ENCODE data around the gene NCAPD2. TPM values are rescaled to one million over a fixed set of nuclear protein-coding genes. Genes with fewer than 3 reads are reported as not detected.

Gene NCAPD2
- polyA plus RNA-seq, 1 of the 3 experiments (the other 2 are of a cell fraction) = 46.9 TPM

- H3K27ac ChIP-seq (ENCODE audit: low read depth in 2 of 2, low read length in 1 of 2) = no peak overlapping the region
- POLR2A ChIA-PET = interaction anchor here (0.6 kb wide), 1 partner anchor 33 kb away, joined by 3 read pairs; no protein-coding TSS in a partner anchor
These were observed 80.8 kb downstream of the NCAPD2 start for GRCh38 chr12:6574576-6575295.

GRCh38 chr12:6575648-6576047, 81.7 kb downstream of the NCAPD2 start:
- no peak for DNase-seq
- H3F3A ChIP-seq (replicated peaks; ENCODE audit: insufficient read depth) = peaks cover 54% of the 10 kb centered on the region
- 94% methylated on average over 8 of the region's 8 CpGs for WGBS (ENCODE audit: low lambda C conversion rate)
- no peaks in the 10 kb centered on the region for H4K20me1 ChIP-seq (ENCODE audit: insufficient read depth)
- H3K9ac ChIP-seq = no peak overlapping the region
- H3K36me3 ChIP-seq (replicated peaks in 1 of 2; ENCODE audit: control insufficient read depth in 1 of 2, insufficient read depth in 2 of 2, low read length in 1 of 2) = peaks cover 62 to 82% of the 10 kb centered on the region in 2 experiments
- TF ChIP-seq GATA2 (CRISPR knock-in tag; IDR thresholded peaks at IDR 0.05) (no peak), FOXJ3 (CRISPR knock-in tag; IDR thresholded peaks at IDR 0.05) (no peak), YY1 (IDR thresholded peaks at IDR 0.05; ENCODE audit: low read depth) (no peak)
- H3K79me2 ChIP-seq (ENCODE audit: insufficient read depth) = peaks cover 20% of the 10 kb centered on the region
- H3K9me2 ChIP-seq = no peaks in the 10 kb centered on the region
- H3K4me2 ChIP-seq = no peak overlapping the region
- H2AFZ ChIP-seq (ENCODE audit: low read depth) = no peak overlapping the region
- ChIA-PET CTCF (interaction anchor here (0.8 to 2.1 kb wide), 2 partner anchors 12 to 38 kb away, joined by 3 to 9 read pairs; no protein-coding TSS in a partner anchor), POLR2A (no interaction called here)
- no peaks in the 10 kb centered on the region for H3K4me1 ChIP-seq (ENCODE audit: control insufficient read depth in 1 of 2, insufficient read depth in 2 of 2, low read depth in 1 of 2, low read length in 1 of 2)
- no peaks in the 10 kb centered on the region for H3K27me3 ChIP-seq (ENCODE audit: insufficient read depth)
- no peak overlapping the region for H3K27ac ChIP-seq (ENCODE audit: low read depth in 2 of 2, low read length in 1 of 2)
- no peaks in the 10 kb centered on the region for H3K9me3 ChIP-seq
- H3K4me3 ChIP-seq (ENCODE audit: low read depth in 2 of 2, low read length in 1 of 2) = no peak overlapping the region

More at GRCh38 chr12:6574576-6575295, 80.8 kb downstream of the NCAPD2 start:
- Histone ChIP-seq H3K9me3 (no peaks in the 10 kb centered on the region), H3K4me2 (no peak overlapping the region), H3K27me3 (ENCODE audit: insufficient read depth) (no peaks in the 10 kb centered on the region), H3K4me1 (ENCODE audit: control insufficient read depth in 1 of 2, insufficient read depth in 2 of 2, low read depth in 1 of 2, low read length in 1 of 2) (no peaks in the 10 kb centered on the region; a peak in 1 of 4 replicates), H3K4me3 (ENCODE audit: low read depth in 2 of 2, low read length in 1 of 2) (no peak overlapping the region), H4K20me1 (ENCODE audit: insufficient read depth) (no peaks in the 10 kb centered on the region), H3K9ac (no peak overlapping the region), H3K79me2 (ENCODE audit: insufficient read depth) (peaks cover 20% of the 10 kb centered on the region), H3K36me3 (replicated peaks in 1 of 2; ENCODE audit: control insufficient read depth in 1 of 2, insufficient read depth in 2 of 2, low read length in 1 of 2) (peaks cover 71 to 87% of the 10 kb centered on the region in 2 experiments), H2AFZ (ENCODE audit: low read depth) (no peak overlapping the region), H3F3A (replicated peaks; ENCODE audit: insufficient read depth) (peaks cover 62% of the 10 kb centered on the region), H3K9me2 (no peaks in the 10 kb centered on the region)
- DNase-seq = no peak
- 93% methylated on average over 4 of the region's 4 CpGs for WGBS (ENCODE audit: low lambda C conversion rate)
- TF ChIP-seq TCF12 (IDR thresholded peaks at IDR 0.05) (no peak), MEF2A (IDR thresholded peaks at IDR 0.05; ENCODE audit: borderline replicate concordance, low read depth) (no peak), NFIC (IDR thresholded peaks at IDR 0.05; ENCODE audit: borderline replicate concordance) (no peak), YY1 (IDR thresholded peaks at IDR 0.05; ENCODE audit: low read depth) (no peak), RXRA (IDR thresholded peaks at IDR 0.05; ENCODE audit: borderline replicate concordance, low read depth) (no peak), RCOR1 (IDR thresholded peaks at IDR 0.05; ENCODE audit: low read length) (no peak), POLR2AphosphoS5 (IDR thresholded peaks at IDR 0.05; ENCODE audit: low read depth, low read length) (no peak), MXI1 (IDR thresholded peaks at IDR 0.05; ENCODE audit: low read depth, low read length) (no peak), PBX3 (IDR thresholded peaks at IDR 0.05) (no peak)
- CTCF ChIA-PET = interaction anchor here (2.1 kb wide), 1 partner anchor 11 kb away, joined by 9 read pairs; no protein-coding TSS in a partner anchor

Small RNA genes within 50 kb of the gene (small RNA-seq; reads per million reads assigned to genes)
- gene SCARNA11 = 2.3 to 25.6 (median 9.4) reads per million in 7 experiments

Other genes starting within 250 kb of the NCAPD2 start
- gene PLEKHG6, start 183.4 kb upstream of the NCAPD2 start, polyA plus RNA-seq (2012; rRNA removed) = 0.15 and 0.20 TPM in 2 replicates
- 68.3 and 92.9 TPM in 2 replicates for gene TNFRSF1A, start 152.0 kb upstream of the NCAPD2 start, polyA plus RNA-seq (2012; rRNA removed)
- 0.71 and 1.6 TPM in 2 replicates for gene SCNN1A, start 118.5 kb upstream of the NCAPD2 start, polyA plus RNA-seq (2012; rRNA removed)
- 0.10 and 0.12 TPM in 2 replicates for gene LTBR, start 109.9 kb upstream of the NCAPD2 start, polyA plus RNA-seq (2012; rRNA removed)
- gene CD27, start 49.1 kb upstream of the NCAPD2 start, polyA plus RNA-seq (2012; rRNA removed) = not detected in 2 replicates
- gene TAPBPL, start 42.1 kb upstream of the NCAPD2 start, polyA plus RNA-seq (2012; rRNA removed) = 24.1 and 26.0 TPM in 2 replicates
- 36.8 and 48.9 TPM in 2 replicates for gene VAMP1, start 23.4 kb upstream of the NCAPD2 start, polyA plus RNA-seq (2012; rRNA removed)
- gene MRPL51, start 840 bp upstream of the NCAPD2 start, polyA plus RNA-seq (2012; rRNA removed) = 189 and 195 TPM in 2 replicates
- 7,875 and 8,077 TPM in 2 replicates for gene GAPDH, start 40.4 kb downstream of the NCAPD2 start, polyA plus RNA-seq (2012; rRNA removed)
- 50.1 and 50.6 TPM in 2 replicates for gene IFFO1, start 61.9 kb downstream of the NCAPD2 start, polyA plus RNA-seq (2012; rRNA removed)
- gene NOP2, start 74.2 kb downstream of the NCAPD2 start, polyA plus RNA-seq (2012; rRNA removed) = 64.5 and 76.2 TPM in 2 replicates
- gene CHD4, start 113.3 kb downstream of the NCAPD2 start, polyA plus RNA-seq (2012; rRNA removed) = 85.5 and 90.5 TPM in 2 replicates
- 0.03 and 0.05 TPM in 2 replicates for gene LPAR5, start 141.9 kb downstream of the NCAPD2 start, polyA plus RNA-seq (2012; rRNA removed)
- 0.71 and 0.88 TPM in 2 replicates for gene ACRBP, start 153.3 kb downstream of the NCAPD2 start, polyA plus RNA-seq (2012; rRNA removed)
- gene ING4, start 169.0 kb downstream of the NCAPD2 start, polyA plus RNA-seq (2012; rRNA removed) = 96.5 and 163 TPM in 2 replicates
- gene ZNF384, start 195.3 kb downstream of the NCAPD2 start, polyA plus RNA-seq (2012; rRNA removed) = 64.9 and 80.4 TPM in 2 replicates
- gene PIANP, start 206.7 kb downstream of the NCAPD2 start, polyA plus RNA-seq (2012; rRNA removed) = 5.9 and 9.9 TPM in 2 replicates
- gene COPS7A, start 229.9 kb downstream of the NCAPD2 start, polyA plus RNA-seq (2012; rRNA removed) = 191 and 231 TPM in 2 replicates